Loucy (cell line): ENCODE measurements around the gene APOBEC4.

Experiments used
- H2AFZ ChIP-seq: fragments of 200-600 bp; sonication (generic); 2 replicates; pipeline ENCODE4 v1.6.0; 2016; ENCODE audit warnings: antibody characterized with exemption, mild to moderate bottlenecking, low read length, moderate library complexity
- H3F3A ChIP-seq: fragments of 200-600 bp; 2 replicates; pipeline ENCODE4 v1.6.0; 2016; ENCODE audit warnings: antibody characterized with exemption, low read depth, mild to moderate bottlenecking
- H3K27me3 ChIP-seq: fragments of 200-600 bp; sonication (generic); 2 replicates; pipeline ENCODE4 v1.6.1; 2014; ENCODE audit warnings: low read length, mild to moderate bottlenecking; ENCODE audit not compliant: insufficient read depth, poor library complexity, severe bottlenecking
- H3K36me3 ChIP-seq: fragments of 200-600 bp; sonication (generic); 2 replicates; pipeline ENCODE4 v1.6.1; 2016; ENCODE audit warnings: low read length; ENCODE audit not compliant: insufficient read depth
- H3K4me1 ChIP-seq: fragments of 200-600 bp; sonication (generic); 2 replicates; pipeline ENCODE4 v1.5.1; 2014; ENCODE audit warnings: low read length, mild to moderate bottlenecking; ENCODE audit not compliant: insufficient read depth, poor library complexity, severe bottlenecking
- H3K4me2 ChIP-seq: fragments of 200-600 bp; sonication (generic); 2 replicates; pipeline ENCODE4 v1.6.0; 2014; ENCODE audit warnings: antibody characterized with exemption, low read length, low read depth, mild to moderate bottlenecking; ENCODE audit not compliant: poor library complexity, severe bottlenecking
- H3K4me3 ChIP-seq: fragments of 200-600 bp; sonication (generic); 2 replicates; pipeline ENCODE4 v1.5.1; 2014; ENCODE audit warnings: low read length, mild to moderate bottlenecking, mixed read lengths; ENCODE audit not compliant: poor library complexity, severe bottlenecking
- H3K79me2 ChIP-seq: fragments of 200-600 bp; sonication (generic); 2 replicates; pipeline ENCODE4 v1.6.1; 2014; ENCODE audit warnings: low read length; ENCODE audit not compliant: insufficient read depth
- H3K9ac ChIP-seq: fragments of 200-600 bp; sonication (generic); 2 replicates; pipeline ENCODE4 v1.6.0; 2014; ENCODE audit warnings: mild to moderate bottlenecking, low read depth, low read length, moderate library complexity; ENCODE audit not compliant: poor library complexity, severe bottlenecking
- H3K9me2 ChIP-seq: fragments of 200-600 bp; sonication (generic); replicated peaks from 2 replicates; pipeline ENCODE4 v1.6.1; 2016; ENCODE audit warnings: low read depth, low read length, mixed read lengths
- H3K9me3 ChIP-seq: fragments of 200-600 bp; sonication (generic); 2 replicates; pipeline ENCODE4 v1.6.1; 2014; ENCODE audit warnings: mild to moderate bottlenecking, antibody characterized with exemption, low read length, low read depth; ENCODE audit not compliant: insufficient read depth
- H4K20me1 ChIP-seq: fragments of 200-600 bp; sonication (generic); 2 replicates; pipeline ENCODE4 v1.6.0; 2014; ENCODE audit warnings: antibody characterized with exemption, low read length, mild to moderate bottlenecking; ENCODE audit not compliant: insufficient read depth, poor library complexity, severe bottlenecking
- EZH2phosphoT487 ChIP-seq: fragments of 200-600 bp; IDR thresholded peaks from 2 replicates; pipeline ENCODE4 v1.6.1; 2018; ENCODE audit warnings: antibody characterized with exemption, mild to moderate bottlenecking, moderate library complexity, borderline replicate concordance
- TF ChIP-seq, protein P1 (sequence below): fragments of 200-600 bp; sonication (generic); conservative IDR thresholded peaks from 2 replicates; pipeline ENCODE4 v1.5.1; 2014; ENCODE audit warnings: mild to moderate bottlenecking, antibody characterized with exemption, low read length

APOBEC4 gene

DNA sequence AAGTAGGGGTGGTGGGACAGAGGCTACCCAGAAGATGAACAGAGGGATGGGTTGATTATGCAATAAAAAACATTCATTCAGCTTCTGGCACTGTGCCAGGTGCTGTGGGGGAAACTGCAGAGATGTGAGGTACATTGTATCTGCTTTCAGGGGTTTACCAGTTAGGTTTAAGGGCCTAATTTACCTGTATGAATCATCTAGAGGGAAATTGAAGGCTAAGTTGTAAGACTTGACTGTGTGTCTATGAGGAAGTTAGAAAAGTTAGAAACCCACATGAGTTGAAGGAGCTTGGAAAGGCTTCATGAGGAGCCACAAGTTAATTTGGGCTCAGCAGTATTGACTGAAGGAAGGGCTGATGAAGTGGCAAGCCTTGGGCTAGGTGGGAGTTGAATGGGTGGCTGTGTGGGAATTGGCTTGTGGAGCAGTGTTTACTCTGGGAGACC is 36.7 kb upstream of the APOBEC4 start:
- no peaks in the 10 kb centered on the region for H3F3A ChIP-seq
- H3K9ac ChIP-seq, result no peak overlapping the region
- no peaks in the 10 kb centered on the region for H3K9me2 ChIP-seq
- H3K36me3 ChIP-seq, result no peaks in the 10 kb centered on the region
- no peak overlapping the region for H3K4me2 ChIP-seq
- H2AFZ ChIP-seq, result no peak overlapping the region
- H3K27me3 ChIP-seq, result no peaks in the 10 kb centered on the region
- no peaks in the 10 kb centered on the region for H4K20me1 ChIP-seq
- H3K4me3 ChIP-seq, result no peak overlapping the region
- H3K79me2 ChIP-seq, result no peaks in the 10 kb centered on the region
- TF ChIP-seq EZH2phosphoT487, result no peak
- TF ChIP-seq, protein P1, sequence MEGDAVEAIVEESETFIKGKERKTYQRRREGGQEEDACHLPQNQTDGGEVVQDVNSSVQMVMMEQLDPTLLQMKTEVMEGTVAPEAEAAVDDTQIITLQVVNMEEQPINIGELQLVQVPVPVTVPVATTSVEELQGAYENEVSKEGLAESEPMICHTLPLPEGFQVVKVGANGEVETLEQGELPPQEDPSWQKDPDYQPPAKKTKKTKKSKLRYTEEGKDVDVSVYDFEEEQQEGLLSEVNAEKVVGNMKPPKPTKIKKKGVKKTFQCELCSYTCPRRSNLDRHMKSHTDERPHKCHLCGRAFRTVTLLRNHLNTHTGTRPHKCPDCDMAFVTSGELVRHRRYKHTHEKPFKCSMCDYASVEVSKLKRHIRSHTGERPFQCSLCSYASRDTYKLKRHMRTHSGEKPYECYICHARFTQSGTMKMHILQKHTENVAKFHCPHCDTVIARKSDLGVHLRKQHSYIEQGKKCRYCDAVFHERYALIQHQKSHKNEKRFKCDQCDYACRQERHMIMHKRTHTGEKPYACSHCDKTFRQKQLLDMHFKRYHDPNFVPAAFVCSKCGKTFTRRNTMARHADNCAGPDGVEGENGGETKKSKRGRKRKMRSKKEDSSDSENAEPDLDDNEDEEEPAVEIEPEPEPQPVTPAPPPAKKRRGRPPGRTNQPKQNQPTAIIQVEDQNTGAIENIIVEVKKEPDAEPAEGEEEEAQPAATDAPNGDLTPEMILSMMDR, result no peak
- peaks cover 4% of the 10 kb centered on the region for H3K4me1 ChIP-seq
- H3K9me3 ChIP-seq, result no peaks in the 10 kb centered on the region

DNA sequence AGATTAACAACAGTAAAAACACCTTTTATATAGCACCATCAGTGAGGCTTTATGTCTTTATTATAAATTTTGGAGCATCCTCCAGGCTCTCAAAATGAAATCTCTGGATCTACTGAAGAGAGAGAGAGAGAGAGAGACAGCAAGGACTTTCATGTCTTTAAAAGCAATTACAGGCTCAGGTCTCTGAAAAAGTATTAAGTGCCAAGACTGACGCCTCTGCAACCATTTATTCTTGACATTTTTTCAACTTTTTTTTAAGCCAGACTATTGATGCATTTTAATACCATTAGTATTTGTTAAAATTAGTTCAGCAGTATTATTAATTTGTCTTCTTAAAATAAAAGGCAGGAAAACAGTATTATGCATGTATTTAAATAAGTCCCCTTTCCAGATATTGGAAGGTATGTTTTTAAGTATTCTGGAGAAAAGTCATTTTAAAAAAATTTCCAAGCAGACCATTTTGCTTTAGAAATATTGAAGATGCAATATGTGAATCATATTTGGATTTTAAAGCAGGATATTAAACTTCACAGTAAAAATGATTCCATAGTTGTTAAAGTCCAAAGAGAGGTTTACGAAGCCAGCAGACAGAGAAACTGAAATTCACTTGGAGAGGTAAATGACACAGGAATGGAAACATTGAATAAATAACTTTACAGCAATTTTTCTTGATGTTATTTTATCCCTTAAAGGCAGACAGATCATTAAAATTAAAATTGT is 35.4 kb upstream of the APOBEC4 start:
- Histone ChIP-seq H3K9me3 (no peaks in the 10 kb centered on the region), H3F3A (no peaks in the 10 kb centered on the region), H3K9ac (no peak overlapping the region), H3K79me2 (no peaks in the 10 kb centered on the region), H3K36me3 (no peaks in the 10 kb centered on the region), H3K9me2 (no peaks in the 10 kb centered on the region), H3K4me3 (no peak overlapping the region), H3K4me2 (no peak overlapping the region), H3K4me1 (no peaks in the 10 kb centered on the region), H3K27me3 (no peaks in the 10 kb centered on the region), H4K20me1 (no peaks in the 10 kb centered on the region), H2AFZ (no peak overlapping the region)
- TF ChIP-seq, protein P1, result no peak
- no peak for TF ChIP-seq EZH2phosphoT487

DNA sequence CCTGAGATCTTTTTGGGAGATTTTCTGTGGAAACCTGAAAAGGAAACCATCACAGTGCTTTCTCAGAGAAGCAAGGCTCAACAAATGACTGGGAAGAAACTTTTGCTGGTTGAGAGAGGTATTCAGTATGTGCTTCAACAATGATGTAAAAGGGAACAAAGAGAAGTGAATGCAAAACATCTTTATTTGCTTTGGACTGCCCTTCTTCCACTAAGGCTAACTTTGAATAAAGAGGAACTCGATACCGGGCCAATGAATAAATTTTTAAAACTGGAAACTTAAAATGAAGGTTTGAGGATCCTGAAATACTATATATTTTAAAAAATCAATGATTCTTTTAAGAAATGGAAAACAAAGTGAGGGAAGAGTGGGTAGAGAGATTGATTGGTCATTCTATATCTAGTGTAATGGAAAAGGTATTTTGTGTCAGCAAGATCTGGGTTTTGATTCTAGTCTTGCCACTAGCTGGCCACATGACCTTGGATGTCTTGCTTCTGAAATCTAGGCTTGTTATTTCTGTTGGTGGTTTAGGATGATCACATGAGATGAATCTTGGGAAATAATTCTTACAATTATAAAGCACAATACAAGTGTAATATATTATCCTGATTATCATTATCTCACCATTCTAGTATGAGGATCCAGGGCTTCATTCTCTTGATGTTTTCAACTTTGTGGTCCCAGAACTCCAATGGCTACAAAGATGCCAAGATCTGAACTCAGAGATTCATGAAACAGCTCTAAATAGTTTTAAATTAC is 34.6 kb upstream of the APOBEC4 start:
- Histone ChIP-seq H3K4me1 (no peaks in the 10 kb centered on the region), H3K4me2 (no peak overlapping the region), H3K79me2 (no peaks in the 10 kb centered on the region), H3K9me2 (no peaks in the 10 kb centered on the region), H3K9me3 (no peaks in the 10 kb centered on the region), H3K27me3 (no peaks in the 10 kb centered on the region), H3K36me3 (no peaks in the 10 kb centered on the region), H3F3A (no peaks in the 10 kb centered on the region), H4K20me1 (no peaks in the 10 kb centered on the region), H3K9ac (no peak overlapping the region), H3K4me3 (no peak overlapping the region), H2AFZ (no peak overlapping the region)
- TF ChIP-seq, protein P1, result no peak
- no peak for TF ChIP-seq EZH2phosphoT487
